Fibroblast of the aortic adventitia (primary cell): ENCODE results near the gene ARHGAP42. TPM values are rescaled to one million over a fixed set of nuclear protein-coding genes. Genes with fewer than 3 reads are reported as not detected.

Experiments used
- DNase-seq: peaks from one replicate; pipeline ENCODE4 v3.0.0-alpha.2; 2010; ENCODE audit warnings: low read depth
- H3K4me3 ChIP-seq: 2 replicates; pipeline ENCODE4 v1.5.1; 2011; ENCODE audit warnings: low read depth, mild to moderate bottlenecking, control low read depth, low read length, moderate library complexity
- small RNA-seq: library from RNA; depleted of rRNA; stranded (forward); fragments of <200 nt; gene quantifications from one replicate; pipeline ENCODE3, GENCODE V24; 2012
- total RNA-seq: library from RNA; depleted of rRNA; stranded (reverse); fragments of >200 nt; gene quantifications from 2 replicates; pipeline ENCODE4 v1.2.3, GENCODE V29; 2012; ENCODE audit warnings: low replicate concordance
- TF ChIP-seq, protein P1 (sequence below): IDR thresholded peaks from 2 replicates; pipeline ENCODE4 v1.5.1; 2011; ENCODE audit warnings: mild to moderate bottlenecking, low read length, control low read depth, inconsistent platforms; ENCODE audit not compliant: insufficient read depth

The ARHGAP42 gene
- total RNA-seq, 1 donor: 12.6 TPM

DNA sequence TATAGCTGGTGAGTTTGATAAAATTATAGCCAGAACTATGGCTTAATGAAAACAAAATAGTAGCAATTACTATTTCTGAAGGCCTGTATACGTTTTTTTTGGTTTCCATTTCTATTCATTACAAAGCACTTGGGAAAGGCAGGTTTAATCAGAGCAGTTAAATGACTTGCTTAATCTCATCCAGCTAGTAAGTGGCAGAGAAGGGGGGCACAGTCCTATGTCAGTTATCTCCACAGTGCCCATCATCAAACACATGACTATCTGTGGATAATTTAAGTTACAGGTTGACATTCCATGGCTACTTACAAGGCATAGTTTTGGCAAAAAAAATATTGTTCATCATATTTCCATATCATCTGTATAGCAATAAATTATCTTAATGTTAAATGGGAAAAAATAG lies 348.8 kb downstream of the ARHGAP42 start:
- TF ChIP-seq, protein P1, sequence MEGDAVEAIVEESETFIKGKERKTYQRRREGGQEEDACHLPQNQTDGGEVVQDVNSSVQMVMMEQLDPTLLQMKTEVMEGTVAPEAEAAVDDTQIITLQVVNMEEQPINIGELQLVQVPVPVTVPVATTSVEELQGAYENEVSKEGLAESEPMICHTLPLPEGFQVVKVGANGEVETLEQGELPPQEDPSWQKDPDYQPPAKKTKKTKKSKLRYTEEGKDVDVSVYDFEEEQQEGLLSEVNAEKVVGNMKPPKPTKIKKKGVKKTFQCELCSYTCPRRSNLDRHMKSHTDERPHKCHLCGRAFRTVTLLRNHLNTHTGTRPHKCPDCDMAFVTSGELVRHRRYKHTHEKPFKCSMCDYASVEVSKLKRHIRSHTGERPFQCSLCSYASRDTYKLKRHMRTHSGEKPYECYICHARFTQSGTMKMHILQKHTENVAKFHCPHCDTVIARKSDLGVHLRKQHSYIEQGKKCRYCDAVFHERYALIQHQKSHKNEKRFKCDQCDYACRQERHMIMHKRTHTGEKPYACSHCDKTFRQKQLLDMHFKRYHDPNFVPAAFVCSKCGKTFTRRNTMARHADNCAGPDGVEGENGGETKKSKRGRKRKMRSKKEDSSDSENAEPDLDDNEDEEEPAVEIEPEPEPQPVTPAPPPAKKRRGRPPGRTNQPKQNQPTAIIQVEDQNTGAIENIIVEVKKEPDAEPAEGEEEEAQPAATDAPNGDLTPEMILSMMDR: no peak
- no peak for DNase-seq

More for the DNA sequence above, 348.8 kb downstream of the ARHGAP42 start:
- H3K4me3 ChIP-seq: no peak overlapping the region

Small RNAs within 50 kb of the gene (small RNA-seq; reads per million reads assigned to genes)
- not detected for gene RN7SL222P
